Trophoblast cell (in vitro differentiated cells and primary cell): ENCODE data around the gene SLC7A6OS.

Source experiments
- DNase-seq, 2 donors: peaks; one replicate each; pipeline ENCODE4 v3.0.0-alpha.2; 2016
- H2AFZ ChIP-seq: 2 replicates; pipeline ENCODE4 v1.6.1; 2013; ENCODE audit warnings: low read length, moderate library complexity, mild to moderate bottlenecking; ENCODE audit not compliant: insufficient read depth, poor library complexity
- H2AK5ac ChIP-seq: 2 replicates; pipeline ENCODE4 v1.6.1; 2013; ENCODE audit warnings: mild to moderate bottlenecking, low read length
- H2BK120ac ChIP-seq: 2 replicates; pipeline ENCODE4 v1.6.1; 2013; ENCODE audit warnings: low read length, mild to moderate bottlenecking, moderate library complexity; ENCODE audit not compliant: insufficient read depth, poor library complexity
- H2BK12ac ChIP-seq: 2 replicates; pipeline ENCODE4 v1.6.1; 2013; ENCODE audit warnings: mild to moderate bottlenecking, low read length, moderate library complexity
- H2BK5ac ChIP-seq: 2 replicates; pipeline ENCODE4 v1.6.1; 2013; ENCODE audit warnings: low read length, low read depth, moderate library complexity, mild to moderate bottlenecking; ENCODE audit not compliant: poor library complexity
- H3K14ac ChIP-seq: 2 replicates; pipeline ENCODE4 v1.6.1; 2013; ENCODE audit warnings: mild to moderate bottlenecking, low read length
- H3K18ac ChIP-seq: 2 replicates; pipeline ENCODE4 v1.6.1; 2013; ENCODE audit warnings: mild to moderate bottlenecking, low read length
- H3K23ac ChIP-seq: 2 replicates; pipeline ENCODE4 v1.6.1; 2013; ENCODE audit warnings: low read length
- H3K27ac ChIP-seq: 2 replicates; pipeline ENCODE4 v1.5.1; 2013; ENCODE audit warnings: low read depth, mild to moderate bottlenecking, inconsistent platforms, low read length, moderate library complexity
- H3K27me3 ChIP-seq: 2 replicates; pipeline ENCODE4 v1.6.1; 2013; ENCODE audit warnings: inconsistent platforms, mild to moderate bottlenecking, low read length, moderate library complexity; ENCODE audit not compliant: insufficient read depth
- H3K36me3 ChIP-seq, 2 experiments: 1 replicate in 1 of 2; 2 replicates in 1 of 2; pipeline ENCODE4 v1.6.1; 2013; ENCODE audit warnings: low read length in 2 of 2, mild to moderate bottlenecking in 2 of 2, moderate library complexity in 1 of 2; ENCODE audit not compliant: insufficient read depth in 2 of 2, control insufficient read depth in 1 of 2
- H3K4ac ChIP-seq: 2 replicates; pipeline ENCODE4 v1.6.1; 2013; ENCODE audit warnings: low read depth, mild to moderate bottlenecking, low read length, moderate library complexity
- H3K4me1 ChIP-seq, 2 experiments: 1 replicate in 1 of 2; 2 replicates in 1 of 2; pipeline ENCODE4 v1.6.1; 2013; ENCODE audit warnings: low read length in 2 of 2, mild to moderate bottlenecking in 2 of 2, moderate library complexity in 1 of 2; ENCODE audit not compliant: insufficient read depth in 2 of 2, control insufficient read depth in 1 of 2
- H3K4me2 ChIP-seq: 2 replicates; pipeline ENCODE4 v1.6.1; 2013; ENCODE audit warnings: inconsistent platforms, mild to moderate bottlenecking, low read length, moderate library complexity
- H3K4me3 ChIP-seq: 2 replicates; pipeline ENCODE4 v1.5.1; 2013; ENCODE audit warnings: mild to moderate bottlenecking, low read depth, low read length, inconsistent platforms
- H3K79me1 ChIP-seq: one replicate; pipeline ENCODE4 v1.6.1; 2013; ENCODE audit warnings: low read length
- H3K79me2 ChIP-seq: 2 replicates; pipeline ENCODE4 v1.6.1; 2013; ENCODE audit warnings: low read length, mild to moderate bottlenecking; ENCODE audit not compliant: control insufficient read depth, insufficient read depth, poor library complexity
- H3K9ac ChIP-seq: 2 replicates; pipeline ENCODE4 v1.6.1; 2013; ENCODE audit warnings: mild to moderate bottlenecking, low read length
- H3K9me3 ChIP-seq: 2 replicates; pipeline ENCODE4 v1.6.1; 2013; ENCODE audit warnings: low read depth, mild to moderate bottlenecking, control low read depth, inconsistent platforms, low read length; ENCODE audit not compliant: insufficient read depth
- H4K12ac ChIP-seq: 2 replicates; pipeline ENCODE4 v1.6.1; 2013; ENCODE audit warnings: low read depth, mild to moderate bottlenecking, low read length, moderate library complexity
- H4K8ac ChIP-seq: 2 replicates; pipeline ENCODE4 v1.6.1; 2013; ENCODE audit warnings: low read depth, mild to moderate bottlenecking, low read length, moderate library complexity
- H4K91ac ChIP-seq: one replicate; pipeline ENCODE4 v1.6.1; 2013; ENCODE audit warnings: low read depth, mild to moderate bottlenecking, low read length, moderate library complexity
- WGBS: extraction: QIAGEN DNeasy Blood & Tissue Kit; methylation state at CpG from one replicate; pipeline ENCODE4 v1.1.7; 2013; ENCODE audit warnings: missing lambda C conversion rate; ENCODE audit not compliant: insufficient read length, insufficient coverage; ENCODE audit errors: extremely low coverage; 5-methylcytosine and 5-hydroxymethylcytosine counted together

The SLC7A6OS gene

GRCh38 chr16:68328151-68328859 is 17.6 kb upstream of the SLC7A6OS start:
- no peaks in the 10 kb centered on the region for H3K27me3 ChIP-seq
- no peak overlapping the region for H3K4me3 ChIP-seq
- no peak overlapping the region for H2AK5ac ChIP-seq
- peak overlapping the region; percentile 94 for H3K27ac ChIP-seq
- H3K4ac ChIP-seq, result no peak overlapping the region
- DNase-seq, result peak; percentile 91 to 99
- no peak overlapping the region for H2AFZ ChIP-seq
- H2BK120ac ChIP-seq, result no peak overlapping the region
- no peak overlapping the region for H3K18ac ChIP-seq
- no peak overlapping the region for H3K23ac ChIP-seq
- H4K8ac ChIP-seq, result no peak overlapping the region
- H3K4me1 ChIP-seq, result peaks cover 22 to 29% of the 10 kb centered on the region in 2 experiments
- H3K14ac ChIP-seq, result no peak overlapping the region
- H3K9ac ChIP-seq, result no peak overlapping the region
- H4K12ac ChIP-seq, result no peak overlapping the region
- no CpG with 5 or more reads among the region's 13 CpGs for WGBS
- H3K4me2 ChIP-seq, result peak overlapping the region; percentile 59
- H2BK5ac ChIP-seq, result peak overlapping the region; percentile 61
- no peaks in the 10 kb centered on the region for H3K9me3 ChIP-seq
- H3K79me1 ChIP-seq, result peaks cover 10% of the 10 kb centered on the region
- H3K36me3 ChIP-seq, result peaks cover 17 to 18% of the 10 kb centered on the region in 2 experiments
- no peaks in the 10 kb centered on the region for H3K79me2 ChIP-seq
- no peak overlapping the region for H2BK12ac ChIP-seq
- H4K91ac ChIP-seq, result peak overlapping the region; percentile 66

GRCh38 chr16:68324780-68325357 is 14.1 kb upstream of the SLC7A6OS start:
- Histone ChIP-seq H3K18ac (no peak overlapping the region), H2BK120ac (no peak overlapping the region), H2BK5ac (no peak overlapping the region), H3K14ac (no peak overlapping the region), H2AFZ (no peak overlapping the region), H3K79me2 (no peaks in the 10 kb centered on the region), H4K8ac (no peak overlapping the region), H3K36me3 (peaks cover 25 to 27% of the 10 kb centered on the region in 2 experiments), H4K12ac (no peak overlapping the region), H3K9me3 (peaks cover 3% of the 10 kb centered on the region), H3K4me3 (no peak overlapping the region), H4K91ac (no peak overlapping the region), H3K27ac (no peak overlapping the region), H2BK12ac (no peak overlapping the region), H3K79me1 (peaks cover 5% of the 10 kb centered on the region), H3K23ac (no peak overlapping the region), H3K4ac (no peak overlapping the region), H2AK5ac (no peak overlapping the region), H3K4me1 (peaks cover 9 to 18% of the 10 kb centered on the region in 2 experiments), H3K9ac (no peak overlapping the region), H3K27me3 (no peaks in the 10 kb centered on the region), H3K4me2 (no peak overlapping the region)
- WGBS, result no CpG with 5 or more reads among the region's 8 CpGs
- no peak for DNase-seq

- H3K27me3 ChIP-seq, result no peaks in the 10 kb centered on the region
- no peak overlapping the region for H3K14ac ChIP-seq
- no peak overlapping the region for H2BK12ac ChIP-seq
- no peak overlapping the region for H3K23ac ChIP-seq
- WGBS, result no CpG with 5 or more reads among the region's 5 CpGs
- H3K18ac ChIP-seq, result no peak overlapping the region
- H3K4me1 ChIP-seq, result peaks cover 9 to 18% of the 10 kb centered on the region in 2 experiments
- peaks cover 3% of the 10 kb centered on the region for H3K9me3 ChIP-seq
- H3K4me2 ChIP-seq, result no peak overlapping the region
- no peak overlapping the region for H2BK120ac ChIP-seq
- H4K91ac ChIP-seq, result no peak overlapping the region
- no peak overlapping the region for H2AFZ ChIP-seq
- peaks cover 5% of the 10 kb centered on the region for H3K79me1 ChIP-seq
- no peak overlapping the region for H2AK5ac ChIP-seq
- H3K4ac ChIP-seq, result no peak overlapping the region
- H3K27ac ChIP-seq, result no peak overlapping the region
- H3K79me2 ChIP-seq, result no peaks in the 10 kb centered on the region
- H3K4me3 ChIP-seq, result no peak overlapping the region
- DNase-seq, result no peak
- no peak overlapping the region for H3K9ac ChIP-seq
- H4K12ac ChIP-seq, result no peak overlapping the region
- no peak overlapping the region for H4K8ac ChIP-seq
- no peak overlapping the region for H2BK5ac ChIP-seq
- peaks cover 27 to 28% of the 10 kb centered on the region in 2 experiments for H3K36me3 ChIP-seq
Measured at GRCh38 chr16:68324336-68324735, 13.6 kb upstream of the SLC7A6OS start.

- H2BK12ac ChIP-seq, result no peak overlapping the region
- H2BK120ac ChIP-seq, result no peak overlapping the region
- no peak overlapping the region for H3K9ac ChIP-seq
- H3K79me2 ChIP-seq, result no peaks in the 10 kb centered on the region
- no peak overlapping the region for H3K14ac ChIP-seq
- no peak overlapping the region for H3K27ac ChIP-seq
- no peak overlapping the region for H3K18ac ChIP-seq
- no peak overlapping the region for H2AFZ ChIP-seq
- no peaks in the 10 kb centered on the region for H3K27me3 ChIP-seq
- no peak overlapping the region for H3K4me3 ChIP-seq
- no peak overlapping the region for H2BK5ac ChIP-seq
- H3K4me2 ChIP-seq, result no peak overlapping the region
- no peaks in the 10 kb centered on the region for H3K79me1 ChIP-seq
- no peak overlapping the region for H2AK5ac ChIP-seq
- peaks cover 22 to 30% of the 10 kb centered on the region in 2 experiments for H3K36me3 ChIP-seq
- no peak overlapping the region for H3K23ac ChIP-seq
- H4K12ac ChIP-seq, result no peak overlapping the region
- WGBS, result no CpG with 5 or more reads among the region's 6 CpGs
- DNase-seq, result no peak
- no peaks in the 10 kb centered on the region for H3K4me1 ChIP-seq
- H4K91ac ChIP-seq, result no peak overlapping the region
- H4K8ac ChIP-seq, result no peak overlapping the region
- H3K4ac ChIP-seq, result no peak overlapping the region
- H3K9me3 ChIP-seq, result peaks cover 3% of the 10 kb centered on the region
Measured at GRCh38 chr16:68319185-68319908, 8.6 kb upstream of the SLC7A6OS start.
